Mucosa of gallbladder (tissue), 1 donor: ENCODE data around the gene PAPOLA. TPM values are rescaled to one million over a fixed set of nuclear protein-coding genes. Genes with fewer than 3 reads are reported as not detected.

Experiments
- DNase-seq: peaks from one replicate; pipeline ENCODE4 v3.0.0-alpha.2; 2020; ENCODE audit warnings: low spot score
- total RNA-seq: library from RNA; stranded (reverse); gene quantifications from one replicate; pipeline ENCODE4 v1.2.1, GENCODE V29; 2021
- donor health status: DM: no; HTN: no; CAD: no.

PAPOLA gene
- total RNA-seq, 1 donor from 2014 or later = 175 TPM

- DNase-seq = no peak
These were observed 63.6 kb downstream of the PAPOLA start for GRCh38 chr14:96565811-96566210.

GRCh38 chr14:96567289-96567899 lies 65.2 kb downstream of the PAPOLA start:
- DNase-seq = no peak

- DNase-seq = no peak
These were observed 66.4 kb downstream of the PAPOLA start for GRCh38 chr14:96568621-96569020.

DNA sequence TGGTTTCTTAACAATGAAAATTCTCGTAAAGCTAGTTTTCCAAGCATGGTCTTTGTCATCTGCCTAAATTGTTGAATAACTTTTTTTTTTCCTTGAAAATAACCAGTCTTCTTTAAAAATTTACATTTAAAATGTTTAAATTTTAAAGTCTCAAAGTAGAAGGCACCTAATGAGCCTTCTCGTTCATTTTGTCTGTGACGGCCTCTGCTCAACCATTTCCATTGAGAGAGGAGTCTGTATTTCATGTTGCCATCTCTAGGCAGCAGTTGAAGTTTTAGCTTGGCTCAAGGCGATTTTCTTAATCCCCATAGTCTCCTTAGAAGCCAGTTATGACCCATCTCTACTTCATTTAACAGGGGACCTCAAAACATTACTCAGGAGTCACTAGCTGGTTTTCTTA lies 69.1 kb downstream of the PAPOLA start:
- no peak for DNase-seq

DNA sequence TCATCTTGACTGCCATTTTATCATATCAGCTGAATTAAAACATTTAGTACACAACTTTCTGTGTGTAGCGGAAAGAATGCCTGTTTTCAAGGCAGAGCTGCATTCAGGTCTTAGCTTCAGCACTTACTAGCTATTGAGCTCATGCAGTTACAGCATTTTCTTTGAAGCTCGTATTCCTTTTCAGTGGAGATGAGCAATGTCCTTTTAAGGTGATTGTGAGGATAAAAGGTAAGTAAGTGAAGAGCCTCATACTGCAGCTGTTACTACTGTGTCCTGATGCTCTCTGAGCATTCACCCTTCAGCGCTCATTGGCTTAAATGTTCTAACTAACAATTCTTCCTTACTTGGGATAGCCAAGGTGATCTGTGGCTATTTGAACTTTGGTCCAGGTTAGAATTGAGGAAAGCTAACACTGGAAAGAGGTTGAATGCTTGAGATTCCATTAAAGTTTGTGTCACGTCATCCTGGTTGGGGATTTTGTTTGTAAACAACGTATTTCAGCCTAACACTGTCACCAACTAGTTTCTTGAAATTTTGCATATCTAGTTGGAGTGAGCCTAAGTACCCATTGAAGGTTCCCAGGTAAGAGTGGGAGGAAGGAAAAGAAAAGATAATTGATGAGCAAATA lies 71.4 kb downstream of the PAPOLA start:
- no peak for DNase-seq

DNA sequence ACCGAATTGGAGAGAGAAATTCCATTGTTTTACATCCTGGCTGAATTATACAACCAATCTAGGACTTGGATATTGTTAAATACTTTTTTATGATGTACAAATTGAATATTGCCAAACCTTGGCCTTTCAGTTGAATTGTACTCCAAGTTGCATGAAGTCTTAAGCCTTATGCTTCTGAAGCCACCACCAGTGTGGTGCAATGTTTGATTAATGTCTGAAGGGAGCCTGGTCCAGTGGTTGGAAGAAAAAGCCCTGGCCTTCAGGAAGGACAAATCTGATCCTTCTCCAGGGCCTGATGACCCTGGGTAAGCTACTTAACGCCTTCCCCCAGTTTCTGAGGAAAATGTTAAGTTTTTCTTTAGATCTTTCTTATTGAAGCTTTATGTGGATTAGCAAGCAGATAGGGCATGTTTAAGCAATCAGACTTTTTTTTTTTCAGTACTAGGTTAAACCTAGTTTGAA lies 72.0 kb downstream of the PAPOLA start:
- no peak for DNase-seq

DNA sequence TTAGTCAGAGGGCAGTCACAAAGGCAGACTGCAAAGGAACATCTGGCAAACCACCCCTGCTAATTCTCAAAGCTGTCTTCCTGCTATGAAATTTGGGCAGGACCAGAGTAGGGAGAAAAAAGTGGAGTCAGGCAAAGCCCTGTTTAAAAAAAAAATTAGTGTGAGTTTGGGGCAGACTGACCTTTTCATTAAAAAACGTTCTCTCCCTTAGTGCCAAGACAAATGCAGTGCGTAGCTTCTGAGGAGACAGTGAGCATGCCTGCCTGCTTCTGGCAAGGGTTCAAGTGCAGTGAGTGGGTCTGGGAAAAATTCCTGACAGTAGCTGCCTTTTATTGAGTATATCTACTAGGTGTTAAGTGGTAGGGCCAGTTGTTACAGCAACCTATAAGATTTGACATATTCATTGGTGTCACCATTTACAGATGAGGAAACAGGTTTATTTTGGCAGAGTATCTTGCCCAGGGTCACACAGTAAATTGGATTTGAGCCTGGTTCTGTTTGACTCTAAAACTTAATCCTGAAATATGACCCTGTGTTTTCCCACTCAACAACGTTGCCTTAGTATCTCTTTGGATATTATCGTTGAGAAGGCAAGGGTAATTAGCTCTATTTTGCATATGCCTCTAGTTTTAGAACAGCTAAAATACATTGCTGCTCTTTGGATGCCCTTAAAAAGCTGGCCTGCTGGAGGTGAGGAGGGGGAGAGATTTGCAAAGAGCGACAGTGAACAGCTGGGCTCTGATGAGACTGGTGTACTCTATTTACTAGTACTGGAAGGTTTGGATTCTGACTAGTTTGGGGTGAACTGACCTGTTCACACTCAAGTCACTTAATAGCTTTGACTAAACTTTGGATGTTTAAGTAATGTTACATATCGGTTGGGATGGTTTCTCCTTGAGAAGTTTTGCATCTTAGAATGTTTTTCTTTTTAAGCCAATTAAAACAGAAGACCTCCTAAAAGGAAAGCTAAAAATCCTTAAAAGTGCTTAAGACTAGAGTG lies 72.8 kb downstream of the PAPOLA start:
- DNase-seq = no peak

DNA sequence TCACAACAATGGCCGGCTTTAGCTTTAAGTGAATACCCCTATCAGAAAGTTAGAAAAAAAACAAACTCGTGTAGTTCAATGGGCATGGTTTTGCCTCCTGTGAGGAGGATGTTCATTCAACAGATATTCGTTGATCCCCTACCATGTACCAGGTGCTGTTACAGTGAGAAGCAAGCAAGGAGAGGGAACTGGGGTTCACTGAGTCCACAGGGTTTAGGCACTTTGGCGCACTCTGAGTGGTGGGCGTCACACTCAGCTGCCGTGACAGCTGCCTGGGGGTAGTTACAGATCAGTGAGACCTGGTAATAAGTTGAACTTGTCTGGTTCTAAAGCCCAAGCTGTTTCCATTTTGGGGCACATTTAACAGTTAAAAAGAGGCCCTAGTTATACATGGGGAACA lies 74.2 kb downstream of the PAPOLA start:
- no peak for DNase-seq

DNA sequence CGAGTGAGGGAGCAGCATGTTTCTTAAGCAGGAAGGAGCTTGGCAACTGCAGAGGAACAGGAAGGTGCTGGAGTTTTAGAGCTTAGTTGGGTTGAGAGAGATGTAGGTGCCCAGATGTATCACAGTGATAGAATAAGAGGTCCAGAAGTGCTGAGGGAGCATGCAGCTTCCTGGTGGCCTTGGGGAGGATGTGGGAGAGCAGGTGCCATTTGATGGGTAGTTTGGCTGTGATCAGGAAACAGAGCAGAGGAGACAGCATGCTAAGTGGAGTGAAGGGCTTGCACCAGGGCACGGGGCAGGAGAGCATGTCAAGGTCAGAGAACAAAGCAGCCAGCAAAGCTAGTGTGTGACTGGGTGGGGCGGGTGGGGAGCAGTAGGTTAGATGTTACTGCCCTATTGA lies 74.8 kb downstream of the PAPOLA start:
- no peak for DNase-seq

GRCh38 chr14:96578619-96579018 lies 76.4 kb downstream of the PAPOLA start:
- DNase-seq = no peak

- DNase-seq = no peak
These were observed 77.2 kb downstream of the PAPOLA start for GRCh38 chr14:96579358-96579757.

DNA sequence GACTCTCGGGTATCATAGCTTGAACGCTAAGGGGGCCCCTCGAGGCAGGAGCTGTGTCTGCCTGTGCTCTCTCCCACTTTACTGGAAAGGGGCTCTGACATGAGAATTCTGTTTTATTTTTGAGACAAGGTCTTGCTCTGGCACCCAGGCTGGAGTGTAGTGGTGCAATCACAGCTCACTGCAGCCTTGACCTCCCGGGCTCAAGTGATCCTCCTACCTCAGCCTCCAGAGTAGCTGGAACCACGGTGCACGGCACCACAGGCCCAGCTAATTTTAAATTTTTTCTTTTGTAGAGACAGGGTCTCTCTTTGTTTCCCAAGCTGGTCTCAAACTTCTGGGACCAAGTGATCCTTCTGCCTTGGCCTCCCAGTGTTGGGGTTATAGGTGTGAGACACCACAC lies 77.7 kb downstream of the PAPOLA start:
- DNase-seq = no peak

- no peak for DNase-seq
These were observed 78.4 kb downstream of the PAPOLA start for GRCh38 chr14:96580566-96580965.

DNA sequence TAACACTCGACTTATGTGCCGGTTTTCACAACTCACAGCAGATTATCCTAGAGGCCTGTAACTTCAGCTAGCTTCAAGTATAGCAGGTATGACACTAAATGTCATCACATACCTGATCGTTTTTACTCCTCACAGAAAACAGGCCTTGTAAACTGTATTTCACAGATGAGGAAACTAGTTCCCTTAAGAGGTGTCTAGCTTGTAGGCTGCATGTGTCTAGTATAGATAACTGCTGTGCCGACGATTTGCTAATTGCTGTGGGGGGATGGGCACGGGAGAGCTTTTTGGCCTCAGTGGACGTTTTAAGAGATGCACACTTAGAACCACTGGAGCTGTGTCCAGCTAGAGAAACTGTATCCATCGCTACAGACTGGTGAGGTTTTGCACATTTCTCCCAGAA lies 78.8 kb downstream of the PAPOLA start:
- DNase-seq = no peak

DNA sequence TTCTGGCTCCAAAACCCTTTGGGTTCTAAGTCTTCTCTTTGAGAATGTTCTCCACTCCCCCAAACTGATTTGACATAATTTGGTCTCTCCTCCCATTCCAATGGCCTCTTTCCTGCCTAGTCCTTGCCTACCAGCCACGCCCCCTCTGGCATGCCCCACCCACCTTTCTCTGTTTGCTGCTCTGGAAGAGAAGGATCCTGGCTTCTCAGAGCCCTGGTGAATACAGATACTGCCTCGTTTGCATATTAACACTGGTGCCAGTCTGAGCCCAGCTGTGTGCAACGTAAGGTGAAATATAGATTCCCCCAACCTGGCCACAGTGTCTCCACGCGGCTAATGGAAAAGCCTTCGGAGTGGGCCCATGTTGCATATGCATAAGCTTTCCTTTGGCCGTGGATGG lies 79.7 kb downstream of the PAPOLA start:
- no peak for DNase-seq

DNA sequence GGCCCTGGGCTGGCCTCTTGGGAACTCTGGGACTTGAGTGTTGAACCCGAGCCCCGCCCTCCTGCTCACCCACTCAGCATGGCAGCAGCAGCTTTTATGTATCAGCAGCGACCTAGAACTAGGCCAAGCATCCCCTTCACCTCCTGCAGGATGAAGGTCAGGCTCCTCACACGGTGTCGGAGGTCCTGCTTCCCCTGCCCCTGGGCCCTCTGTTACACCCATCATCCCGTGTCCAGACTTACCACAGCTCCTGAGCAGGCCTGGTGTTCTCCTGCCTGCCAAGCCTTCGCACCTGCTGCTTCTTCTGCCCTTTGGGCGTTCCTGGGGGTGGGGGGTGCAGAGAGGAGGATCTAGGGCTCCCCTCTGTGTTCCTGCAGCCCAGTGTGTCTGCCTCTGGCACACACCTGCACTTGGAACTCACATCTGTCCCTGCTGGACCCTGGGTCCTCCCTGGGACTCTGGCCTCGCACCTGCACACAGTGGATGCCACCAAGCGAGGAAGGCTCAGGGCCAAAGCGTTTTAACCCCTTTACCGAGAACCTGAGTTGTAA lies 80.3 kb downstream of the PAPOLA start:
- peak; percentile 5 for DNase-seq

DNA sequence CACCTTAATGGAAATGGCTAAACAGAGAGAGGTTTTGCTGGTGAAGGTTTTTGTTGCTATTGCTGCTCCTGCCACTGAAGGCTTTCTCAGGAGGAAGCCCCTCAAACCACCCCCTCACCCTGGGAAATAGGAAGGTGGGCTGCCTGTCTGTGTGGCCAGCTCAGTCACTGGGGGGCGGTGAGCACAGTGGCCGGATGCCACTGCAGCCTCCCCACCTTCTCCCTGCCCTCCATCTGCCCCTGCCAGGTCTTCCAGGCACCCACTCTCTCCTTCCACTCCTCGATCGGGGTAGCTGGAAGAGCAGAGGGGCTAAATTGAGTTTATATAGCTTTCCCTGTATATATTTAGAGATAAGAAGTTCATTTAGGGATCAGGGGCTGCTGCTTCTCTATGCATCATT lies 80.8 kb downstream of the PAPOLA start:
- DNase-seq = no peak

DNA sequence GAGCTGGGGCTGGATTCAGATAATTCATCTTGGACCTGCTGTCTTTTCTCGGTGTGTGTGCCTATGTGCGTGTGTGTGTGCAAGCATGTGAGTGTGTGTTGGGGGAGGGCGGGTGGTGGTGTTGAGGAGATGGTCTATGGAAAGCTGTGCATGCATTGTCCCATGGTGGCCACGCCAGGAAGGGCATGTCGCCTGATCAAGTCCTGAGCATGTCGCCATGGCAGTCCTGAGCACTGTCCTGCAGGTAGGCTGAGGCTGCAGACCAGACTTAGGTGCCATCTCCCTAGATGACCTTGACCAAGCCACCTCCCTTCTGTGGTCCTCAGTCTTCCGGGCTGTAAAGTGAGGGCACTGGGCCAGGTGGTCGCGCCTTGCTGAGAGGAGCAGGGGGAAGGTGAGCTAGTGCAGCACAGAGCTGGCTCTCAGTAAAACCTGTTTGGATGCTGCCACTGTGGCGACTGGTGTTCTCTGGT lies 81.4 kb downstream of the PAPOLA start:
- DNase-seq = no peak

- DNase-seq = no peak
These were observed 82.2 kb downstream of the PAPOLA start for GRCh38 chr14:96584199-96584906.

- DNase-seq = no peak
These were observed 82.9 kb downstream of the PAPOLA start for GRCh38 chr14:96584907-96585671.

GRCh38 chr14:96585672-96586013 lies 83.5 kb downstream of the PAPOLA start:
- DNase-seq = no peak
